GM21717 (cell line): ENCODE data around the gene FAM171A1.

Experiments used
- ATAC-seq: cut with Tn5 transposase; IDR thresholded peaks from one replicate; pipeline ENCODE4 v1.9.1; 2021; ENCODE audit warnings: mild to moderate bottlenecking, moderate library complexity; ENCODE audit not compliant: unreplicated experiment

FAM171A1 gene

DNA sequence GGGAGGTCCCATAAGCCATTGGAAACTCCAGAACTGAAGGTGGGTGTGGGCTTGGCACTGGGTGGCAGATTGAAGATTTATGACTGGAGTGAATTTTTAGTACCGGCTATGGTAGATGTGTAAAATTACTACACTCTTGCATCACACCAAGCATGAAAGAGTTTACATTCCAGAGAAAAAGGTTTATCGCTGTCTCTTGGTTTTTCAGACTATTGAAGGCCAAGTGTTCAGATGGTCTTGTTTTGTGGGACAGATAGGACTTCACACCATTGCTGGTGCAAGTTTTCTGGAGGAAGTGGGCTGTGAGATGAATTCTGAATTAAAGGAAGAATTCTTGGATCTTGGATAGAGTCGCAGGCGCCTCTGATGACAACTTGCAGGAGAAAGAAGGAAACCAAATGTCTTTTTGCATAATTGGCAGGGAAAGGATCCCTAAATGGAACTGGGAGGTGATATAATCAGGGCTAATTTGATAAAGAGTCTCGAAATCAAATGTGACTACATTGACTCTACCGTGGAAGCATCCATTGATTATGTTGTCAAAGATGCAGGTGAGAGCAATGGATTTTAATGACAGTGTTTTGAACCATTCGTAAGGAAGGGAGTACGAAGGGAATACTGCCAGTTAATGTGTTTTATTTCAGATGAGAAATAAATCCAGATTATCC, 188.4 kb downstream of the FAM171A1 start:
- no peak for ATAC-seq

DNA sequence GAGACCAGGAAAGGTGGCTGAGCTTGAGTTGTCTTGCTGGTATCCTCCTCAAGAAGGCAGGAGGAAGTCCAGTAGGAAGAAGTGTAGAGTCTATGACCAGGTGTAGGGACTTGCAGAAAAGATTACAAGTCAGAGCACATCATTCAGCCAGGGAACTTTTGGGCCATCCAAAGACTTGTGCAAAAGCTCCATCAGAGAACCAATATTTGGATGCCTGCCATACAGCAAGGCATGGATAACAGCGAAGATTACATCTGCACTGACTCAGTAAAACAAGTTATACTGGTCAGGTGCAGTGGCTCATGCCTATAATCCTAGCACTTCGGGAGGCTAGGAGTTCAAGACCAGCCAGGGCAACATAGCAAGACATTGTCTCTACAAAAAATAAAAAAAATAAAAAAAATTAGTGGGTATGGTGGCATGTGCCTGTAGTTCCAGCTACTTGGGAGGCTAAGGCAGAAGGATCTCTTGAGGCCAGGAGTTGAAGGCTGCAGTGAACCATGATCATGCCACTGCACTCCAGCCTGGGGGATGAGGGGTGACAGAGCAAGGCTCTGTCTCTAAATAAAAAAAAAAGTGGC, 189.4 kb downstream of the FAM171A1 start:
- ATAC-seq, result no peak

DNA sequence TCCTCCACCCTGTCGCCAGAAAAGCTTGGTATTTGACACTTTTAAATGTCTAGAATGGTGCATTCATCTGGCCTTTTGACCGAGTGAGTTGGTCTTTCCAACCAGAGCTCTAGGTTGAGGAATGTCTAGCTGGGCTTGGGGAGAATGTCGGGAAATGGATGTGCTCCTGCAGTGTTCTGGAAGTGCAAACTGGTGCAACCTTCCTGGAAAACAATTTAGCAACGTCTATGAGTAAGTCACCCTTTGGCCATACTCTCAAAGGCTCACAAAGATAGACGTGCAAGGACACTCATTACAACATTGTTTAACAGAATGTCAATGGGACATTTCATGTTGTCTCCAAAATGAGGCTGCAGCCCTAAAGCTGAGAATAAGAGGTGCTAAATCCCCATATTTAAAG, 190.4 kb downstream of the FAM171A1 start:
- no peak for ATAC-seq

DNA sequence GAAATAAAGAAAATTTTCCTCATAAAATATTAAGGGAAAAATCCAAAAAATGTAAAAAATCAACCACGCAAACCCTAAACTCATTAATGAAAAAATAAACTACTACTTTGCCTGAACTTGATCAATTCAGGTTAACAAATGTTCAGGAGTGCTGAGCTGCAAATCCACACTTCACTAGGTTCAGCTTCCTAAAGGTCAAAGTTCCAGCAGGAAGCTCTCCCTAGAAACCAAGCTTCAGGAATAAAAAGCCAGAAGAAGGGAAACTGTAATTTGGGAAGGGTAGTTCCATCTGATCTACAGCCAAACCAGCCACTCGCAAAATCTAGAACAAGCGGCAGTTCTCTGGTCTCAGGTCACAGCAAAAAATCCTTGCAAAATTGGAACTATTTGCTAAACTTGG, 194.8 kb downstream of the FAM171A1 start:
- no peak for ATAC-seq

DNA sequence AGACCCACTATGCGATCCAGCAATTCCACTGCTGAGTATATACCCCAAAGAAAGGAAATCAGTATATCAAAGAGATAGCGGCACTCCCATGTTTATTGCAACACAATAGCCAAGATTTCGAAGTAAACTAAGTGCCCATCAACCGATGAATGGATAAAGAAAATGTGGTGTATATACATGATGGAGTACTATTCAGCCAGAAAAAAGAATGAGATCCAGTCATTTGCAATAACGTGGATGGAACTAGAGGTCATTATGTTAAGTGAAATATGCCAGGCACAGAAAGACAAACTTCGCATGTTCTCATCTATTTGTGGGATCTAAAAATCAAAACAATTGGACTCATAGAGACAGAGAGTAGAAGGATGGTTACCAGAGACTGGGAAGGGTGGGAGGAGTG, 195.5 kb downstream of the FAM171A1 start:
- no peak for ATAC-seq

DNA sequence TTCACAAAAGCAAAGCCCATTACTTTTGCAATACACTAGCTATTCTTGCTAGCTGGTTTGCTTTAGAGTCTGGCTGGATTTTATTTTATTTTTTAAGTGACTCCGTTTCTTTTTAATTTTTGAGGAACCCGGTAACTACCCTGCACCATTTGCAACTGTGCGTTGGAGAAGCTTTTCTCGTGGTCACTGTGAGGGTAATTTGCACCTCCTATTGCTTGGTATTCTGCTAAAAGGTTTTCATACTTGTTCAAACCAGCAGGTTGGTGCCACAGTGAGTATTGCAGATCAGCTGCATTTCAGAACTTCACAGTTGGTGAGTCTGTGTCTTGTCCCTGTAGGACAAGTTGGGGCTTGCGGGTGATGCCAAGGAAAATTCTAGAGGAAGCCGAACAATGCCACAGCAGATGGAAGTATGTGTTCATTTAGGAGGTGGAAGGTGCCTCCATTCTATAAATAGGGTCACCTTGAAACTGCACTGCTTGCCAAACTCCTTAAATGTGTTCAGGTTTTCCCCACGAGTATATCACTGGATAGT, 198.7 kb downstream of the FAM171A1 start:
- ATAC-seq, result no peak

DNA sequence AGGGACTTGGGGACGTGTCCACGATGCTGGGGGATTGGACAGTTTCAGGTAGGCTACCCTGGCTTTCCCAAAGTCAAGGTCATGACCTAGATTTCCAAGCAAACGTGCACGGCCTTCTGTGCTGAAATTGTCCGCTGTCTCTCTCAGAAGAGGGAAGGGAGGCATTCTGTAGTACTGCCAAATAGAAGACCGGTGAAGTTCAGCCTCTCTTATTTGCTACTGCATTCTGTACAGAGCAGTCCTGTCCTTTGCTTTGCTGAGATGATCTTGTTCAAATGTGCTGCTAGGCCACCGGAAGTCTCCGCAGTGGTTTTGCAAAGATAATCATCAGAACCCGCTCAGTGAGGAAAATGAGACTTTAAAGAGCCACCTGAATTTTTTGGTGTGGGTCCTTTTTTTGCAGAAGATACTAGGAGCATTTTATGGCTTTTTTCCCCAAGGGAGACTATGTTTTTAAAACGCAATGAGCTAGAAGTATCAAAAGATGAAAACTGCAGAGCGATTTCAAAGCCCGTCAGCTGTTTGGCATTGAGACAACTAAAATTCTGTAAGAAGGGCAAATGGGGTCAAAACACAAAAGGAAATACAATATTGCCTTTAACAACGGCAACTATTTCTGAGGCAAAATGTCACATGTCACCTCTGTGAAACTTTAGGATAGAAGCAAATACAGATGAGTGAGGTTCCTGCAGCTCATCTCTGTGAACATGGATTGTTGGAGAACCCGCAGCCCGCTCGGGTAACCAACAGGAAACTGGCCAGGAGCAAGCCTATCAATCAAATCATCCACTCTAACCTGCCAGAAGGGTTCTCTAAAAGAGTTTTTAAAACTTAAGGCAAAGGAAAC, 201.3 kb downstream of the FAM171A1 start:
- no peak for ATAC-seq

DNA sequence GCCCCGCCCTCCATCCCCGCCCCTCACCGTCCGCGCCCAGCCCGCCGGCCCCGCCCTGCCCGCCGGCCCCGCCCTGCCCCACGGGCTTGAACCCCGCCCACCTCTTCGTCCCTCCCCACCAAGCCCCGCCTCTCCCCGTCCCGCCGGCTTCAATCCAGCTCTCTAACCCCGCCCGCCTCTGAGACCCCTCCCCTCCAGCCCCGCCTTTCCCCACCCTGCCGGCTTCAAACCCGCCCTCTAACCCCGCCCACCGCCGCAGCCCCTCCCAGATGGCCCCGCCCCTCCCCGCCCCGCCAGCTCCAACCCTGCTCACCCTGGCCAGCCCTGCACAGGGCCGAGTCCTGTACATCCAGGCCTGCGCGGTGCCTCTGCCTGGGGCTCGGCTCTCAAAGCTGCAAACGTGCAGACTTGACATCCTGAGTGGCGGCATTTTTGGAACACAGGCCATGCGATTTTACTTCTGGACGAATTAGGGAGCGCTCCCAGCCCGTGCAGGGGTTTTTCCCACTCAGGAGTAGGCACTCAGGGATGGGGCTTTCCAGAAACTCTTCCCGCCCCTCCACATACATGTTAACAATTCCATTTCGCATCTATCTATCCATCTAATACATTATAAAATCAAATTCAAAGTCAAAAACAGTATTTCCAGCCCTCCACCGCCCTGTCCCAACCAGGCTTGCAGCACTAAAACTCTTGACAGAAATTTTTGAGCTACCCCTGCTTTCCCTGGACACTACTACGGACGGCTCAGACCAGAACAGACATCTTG, 202.1 kb downstream of the FAM171A1 start:
- ATAC-seq, result peak; percentile 43

DNA sequence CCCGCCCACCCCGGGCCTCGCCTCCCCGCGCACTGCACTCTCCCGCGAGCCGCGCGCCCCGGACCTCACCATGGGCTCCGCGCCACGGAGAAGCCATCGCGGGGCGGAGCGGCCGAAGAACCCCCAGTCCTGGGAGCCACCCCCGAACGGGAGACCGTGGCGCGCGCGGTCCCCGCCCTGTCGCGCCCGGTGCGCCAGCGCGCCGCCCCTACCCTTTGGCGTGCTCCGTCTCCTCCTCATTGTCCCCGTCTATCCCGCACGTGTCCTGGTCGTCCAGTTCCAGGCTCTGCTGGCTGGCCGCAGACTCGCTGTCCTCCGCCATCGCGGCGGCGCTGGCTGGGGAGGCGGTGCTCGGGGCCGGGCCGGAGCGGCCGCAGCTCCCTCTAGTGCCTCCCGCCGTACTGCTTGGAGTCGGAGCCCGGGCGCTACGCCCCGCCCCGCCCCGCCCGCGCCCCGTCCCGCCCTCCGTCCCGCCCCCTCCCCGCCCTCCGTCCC, 202.8 kb downstream of the FAM171A1 start, which contains the start of gene NMT2:
TSS of gene NMT2 (minus strand) at position 403 of the 495 bp plus-strand sequence. CDS start at position 322, 81 bp downstream.
- peak; percentile 91 for ATAC-seq

DNA sequence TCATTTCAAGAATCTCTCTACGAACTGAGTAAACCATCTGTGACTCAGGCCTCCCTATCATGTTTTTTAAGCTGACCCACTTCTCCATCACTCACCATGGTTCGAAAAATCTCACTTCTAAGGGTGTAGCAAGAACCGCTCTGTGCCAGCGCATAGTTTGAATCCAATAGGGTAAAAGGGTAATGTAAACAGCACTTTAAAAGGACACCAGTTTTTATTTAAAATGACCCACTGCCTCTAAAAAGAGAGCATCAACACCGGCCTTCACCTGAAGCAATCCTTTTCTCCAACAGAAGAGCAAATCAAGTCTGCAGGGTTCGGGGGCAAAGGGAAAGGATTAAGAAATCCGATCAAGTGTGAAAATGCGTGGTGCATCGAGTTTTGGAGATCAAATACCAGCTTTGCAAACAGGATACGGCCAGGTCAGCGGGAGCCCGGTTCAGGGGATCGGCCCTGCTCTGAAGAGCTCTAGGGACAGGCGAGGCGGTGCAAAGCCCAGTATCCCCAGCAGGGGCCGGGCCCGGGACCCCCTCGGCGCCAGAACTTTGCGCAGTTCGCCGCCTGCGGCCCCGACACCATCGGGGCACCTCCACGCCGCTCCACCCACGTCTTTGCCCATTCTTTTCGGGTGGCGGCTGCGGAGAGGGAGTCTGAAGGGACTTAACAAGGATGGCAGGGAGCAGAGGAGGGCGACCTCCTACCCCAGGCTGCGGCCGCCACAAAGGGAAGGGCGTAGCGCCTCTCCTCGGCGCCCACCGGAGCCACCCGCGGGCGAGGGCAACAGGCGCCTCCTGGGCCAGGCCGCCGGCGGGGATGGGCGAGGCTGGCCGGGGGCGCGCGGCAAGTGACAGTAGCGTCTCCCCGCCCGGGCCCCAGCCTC, 203.4 kb downstream of the FAM171A1 start:
- ATAC-seq, result peak; percentile 40

DNA sequence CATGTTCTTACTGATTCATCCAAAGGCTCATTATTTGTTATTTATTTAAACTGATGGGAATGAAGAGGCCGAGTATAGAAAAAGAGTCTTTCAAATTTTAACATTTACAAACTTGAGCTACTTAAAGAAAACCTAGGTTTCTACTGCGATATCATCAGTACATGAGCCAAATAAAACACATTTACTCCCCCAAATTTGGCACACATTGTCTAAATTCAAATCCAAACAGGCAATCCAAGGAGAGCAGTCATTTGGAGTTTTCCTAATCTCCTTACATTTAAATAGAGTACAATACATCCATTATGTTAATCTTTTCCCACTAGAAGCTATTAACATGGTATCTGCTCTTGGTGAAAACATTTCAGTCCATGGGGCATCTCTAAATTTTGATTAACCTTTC, 204.8 kb downstream of the FAM171A1 start:
- no peak for ATAC-seq

DNA sequence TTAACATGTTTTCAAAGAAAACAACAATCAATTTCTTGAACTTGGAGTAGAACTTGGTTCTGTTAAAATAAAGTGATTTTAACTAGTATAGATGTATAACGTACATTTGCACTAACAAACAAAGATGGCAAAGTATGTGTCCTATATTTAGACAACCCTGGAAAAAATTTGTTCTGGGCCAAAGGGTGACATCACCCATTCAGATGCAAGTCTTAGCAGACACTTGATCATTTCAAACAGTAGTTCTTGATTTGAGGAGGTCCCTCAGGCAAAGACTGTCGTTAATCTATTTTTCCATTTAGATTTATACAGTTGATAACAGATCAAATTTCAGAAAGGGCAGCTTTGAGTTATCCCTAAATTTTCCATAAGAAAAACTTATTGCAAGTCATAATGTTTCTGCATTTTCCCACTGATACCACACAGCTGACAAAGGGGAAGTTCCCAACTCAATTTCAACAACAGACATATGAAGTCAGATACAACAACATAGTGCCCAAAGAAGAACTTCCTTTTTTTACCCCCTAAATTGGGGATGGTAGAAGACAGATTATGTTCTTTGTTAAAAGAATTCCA, 207.7 kb downstream of the FAM171A1 start:
- ATAC-seq, result no peak
